NOMO-1 treated with dmso at 0.1 percent for 144 hours (cell line): ENCODE measurements around the gene CRACR2B.

Experiments
- DNase-seq: peaks from one replicate; lab custom pipeline; 2025; ENCODE audit not compliant: unreplicated experiment; lab: John Stamatoyannopoulos, UW

Gene CRACR2B

DNA sequence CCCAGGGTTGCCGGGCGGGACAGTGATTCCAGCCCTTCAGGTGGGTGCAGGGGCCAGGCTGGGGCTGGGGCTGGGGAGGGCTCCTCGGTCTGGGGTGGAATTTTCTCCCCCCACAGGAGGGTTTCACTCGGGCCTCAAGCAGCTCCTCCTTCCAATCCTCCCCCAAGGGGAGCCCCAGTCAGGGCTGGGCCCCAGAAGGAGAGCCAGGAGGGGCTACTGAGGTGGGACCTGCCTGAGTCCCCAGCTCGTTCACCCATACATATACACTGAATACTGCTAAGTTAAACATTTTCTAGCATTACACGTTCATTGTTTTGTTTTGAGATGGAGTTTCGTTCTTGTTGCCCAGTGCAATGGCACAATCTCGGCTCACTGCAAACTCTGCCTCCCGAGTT is 1.5 kb upstream of the CRACR2B start:
- DNase-seq = no peak

DNA sequence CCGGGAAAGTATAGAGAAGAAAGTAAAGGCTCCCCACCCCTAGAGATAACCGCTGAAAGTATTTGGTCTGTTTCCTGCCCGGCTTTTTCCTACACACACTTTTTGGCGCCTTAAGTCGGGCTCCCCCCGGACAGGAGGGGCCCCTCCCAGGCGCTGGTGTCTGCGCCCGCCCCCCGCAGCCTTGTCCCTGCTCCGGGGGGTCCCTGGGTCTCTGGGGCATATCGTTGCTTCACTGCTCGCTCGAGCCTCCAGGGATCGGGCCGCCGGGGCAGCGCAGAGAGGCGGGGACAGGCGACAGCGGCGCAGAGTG is 928 bp upstream of the CRACR2B start:
- DNase-seq = no peak

DNA sequence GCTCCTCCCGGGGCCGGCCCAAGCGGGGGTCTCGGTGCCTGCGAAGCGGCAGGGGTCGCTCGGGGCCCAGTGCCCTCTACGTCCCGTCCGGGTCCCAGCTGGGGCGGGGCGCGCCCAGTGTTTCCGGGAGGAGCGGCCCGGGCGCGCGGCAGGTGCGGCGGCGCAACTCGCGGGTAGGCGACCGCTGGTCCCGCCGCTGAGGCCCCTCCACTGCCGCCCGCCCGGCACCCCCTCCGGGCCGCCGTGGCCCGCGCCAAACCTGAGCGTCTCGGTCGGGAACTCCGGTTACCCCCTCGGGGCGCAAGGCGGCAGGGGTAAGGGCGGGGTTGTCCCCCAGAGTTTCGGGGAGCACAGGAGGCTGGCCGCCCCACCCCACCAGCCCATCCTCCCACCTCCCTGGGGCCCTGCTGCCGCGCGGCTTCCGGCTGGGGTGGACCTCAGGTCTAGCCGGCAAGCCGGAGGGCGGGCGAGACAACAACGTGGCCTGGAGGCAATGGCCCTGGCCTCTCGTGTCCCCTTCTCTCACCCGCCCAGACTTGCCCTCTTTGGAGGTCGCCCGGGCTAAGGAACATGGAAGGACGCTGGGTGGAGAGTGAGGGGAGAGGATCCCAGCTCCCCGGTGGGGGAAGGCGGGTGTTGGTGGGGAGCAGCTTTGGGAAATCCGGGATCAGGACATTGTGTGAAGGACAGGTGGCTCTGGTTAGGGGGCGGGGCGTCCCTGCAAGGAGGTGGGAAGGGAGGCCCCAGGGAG is 398 bp upstream of the CRACR2B start:
- no peak for DNase-seq

DNA sequence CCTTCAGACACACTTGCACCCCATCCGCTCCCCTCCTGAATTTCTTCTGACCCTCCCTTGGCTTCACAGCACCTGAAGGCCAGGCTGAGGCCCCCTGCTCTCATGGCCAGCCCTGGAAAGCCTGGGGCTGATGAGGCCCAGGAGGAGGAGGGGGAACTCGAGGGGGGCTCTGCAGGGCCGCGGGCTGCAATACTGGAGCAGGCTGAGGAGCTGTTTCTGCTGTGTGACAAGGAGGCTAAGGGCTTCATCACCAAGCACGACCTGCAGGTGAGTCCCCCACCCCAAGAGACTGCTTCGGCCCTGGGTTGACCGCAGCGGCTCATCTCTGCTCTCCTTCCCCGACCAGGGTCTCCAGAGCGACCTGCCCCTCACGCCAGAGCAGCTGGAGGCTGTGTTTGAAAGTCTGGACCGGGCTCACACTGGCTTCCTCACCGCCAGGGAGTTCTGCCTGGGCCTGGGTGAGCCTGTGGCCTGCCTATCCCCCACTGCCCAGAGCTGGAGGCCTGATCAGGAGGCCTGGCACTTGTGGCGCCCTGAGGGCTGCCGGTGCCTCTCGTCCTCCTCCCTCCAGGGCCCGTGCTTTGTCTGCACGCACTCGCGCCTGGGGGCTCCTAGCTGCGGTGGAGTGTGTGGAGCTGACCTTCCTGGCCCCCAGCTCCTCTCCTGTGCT is 922 bp downstream of the CRACR2B start:
- DNase-seq = no peak

DNA sequence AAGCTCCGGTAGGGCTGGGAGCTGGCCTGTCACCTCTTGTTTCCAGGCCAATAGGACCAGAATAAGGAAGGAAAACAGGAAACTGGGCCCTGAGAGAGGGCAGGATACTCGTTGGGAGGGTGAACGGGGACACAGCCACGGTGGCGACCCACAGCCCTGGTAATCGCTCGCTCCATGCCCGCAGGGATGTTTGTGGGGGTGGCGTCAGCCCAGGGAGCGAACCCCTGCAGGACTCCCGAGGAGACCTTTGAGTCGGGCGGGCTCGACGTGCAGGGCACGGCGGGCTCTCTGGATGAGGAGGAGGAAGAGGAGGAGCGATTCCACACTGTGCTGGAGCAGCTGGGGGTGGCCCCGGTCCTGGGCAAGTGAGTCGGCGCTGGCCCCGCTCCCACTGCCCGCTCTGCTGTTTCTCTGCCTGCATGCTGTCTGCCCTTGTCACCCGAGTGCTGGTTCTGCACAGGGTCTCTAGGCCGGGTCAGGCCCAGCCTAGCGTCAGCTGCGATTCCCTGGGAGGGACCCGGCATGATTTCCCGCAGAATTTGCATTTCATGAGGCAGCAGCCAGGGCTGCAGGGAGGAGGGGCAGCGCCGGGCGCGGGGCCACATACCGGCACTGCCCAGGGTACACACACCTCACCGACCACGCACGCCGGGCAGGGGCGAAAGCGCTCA is 1.6 kb downstream of the CRACR2B start:
- no peak for DNase-seq

DNA sequence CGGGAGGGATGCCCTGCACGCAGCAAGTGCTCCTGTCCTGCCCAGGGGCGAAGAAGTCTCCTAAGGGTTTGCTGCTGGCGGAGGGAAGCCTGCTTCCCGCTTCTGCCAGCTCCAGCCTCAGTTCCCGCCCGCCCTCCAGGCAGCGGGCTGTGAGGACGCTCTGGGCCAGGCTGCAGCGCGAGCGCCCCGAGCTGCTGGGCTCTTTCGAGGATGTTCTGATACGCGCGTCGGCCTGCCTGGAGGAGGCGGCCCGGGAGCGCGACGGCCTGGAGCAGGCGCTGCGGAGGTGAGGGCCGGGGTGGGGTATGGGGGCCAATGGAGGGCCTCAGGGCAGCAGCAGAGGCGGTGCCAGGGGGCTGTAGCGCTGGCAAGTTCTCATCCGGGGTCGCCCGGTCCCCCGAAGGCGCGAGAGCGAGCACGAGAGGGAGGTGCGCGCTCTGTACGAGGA is 2.2 kb downstream of the CRACR2B start:
- DNase-seq = no peak

DNA sequence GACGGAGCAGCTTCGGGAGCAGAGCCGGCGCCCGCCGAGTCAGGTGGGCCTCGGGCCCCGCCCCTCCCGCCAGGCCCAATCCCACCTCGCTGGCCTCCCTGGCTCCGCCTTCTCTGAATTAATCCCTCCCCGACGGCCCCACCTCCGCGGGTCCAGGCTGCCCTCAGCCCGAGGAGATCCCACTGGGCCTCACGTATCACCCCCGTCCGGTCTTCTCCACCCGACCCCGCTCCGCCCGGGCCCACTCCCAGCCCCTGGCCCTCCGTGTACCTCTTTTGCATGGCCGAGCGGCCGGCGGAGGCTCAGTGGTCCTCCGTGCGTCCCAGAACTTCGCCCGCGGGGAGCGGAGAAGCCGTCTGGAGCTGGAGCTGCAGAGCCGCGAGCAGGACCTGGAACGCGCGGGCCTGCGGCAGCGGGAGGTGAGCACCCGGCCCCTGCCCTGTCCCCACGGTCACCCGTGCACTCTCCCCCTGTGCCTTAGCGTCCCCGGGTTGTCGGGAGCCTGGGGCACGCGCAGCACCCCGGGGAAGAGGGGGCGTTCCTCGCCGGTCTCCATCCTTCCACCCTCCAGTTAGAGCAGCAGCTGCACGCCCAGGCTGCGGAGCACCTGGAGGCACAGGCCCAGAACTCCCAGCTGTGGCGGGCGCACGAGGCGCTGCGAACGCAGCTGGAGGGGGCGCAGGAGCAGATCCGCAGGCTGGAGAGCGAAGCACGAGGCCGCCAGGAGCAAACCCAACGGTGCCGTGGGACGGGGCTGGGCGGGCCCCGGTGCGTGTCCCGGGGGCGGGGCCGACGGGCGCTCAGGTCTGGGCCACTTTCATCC is 2.8 kb downstream of the CRACR2B start:
- peak; percentile 46 for DNase-seq

DNA sequence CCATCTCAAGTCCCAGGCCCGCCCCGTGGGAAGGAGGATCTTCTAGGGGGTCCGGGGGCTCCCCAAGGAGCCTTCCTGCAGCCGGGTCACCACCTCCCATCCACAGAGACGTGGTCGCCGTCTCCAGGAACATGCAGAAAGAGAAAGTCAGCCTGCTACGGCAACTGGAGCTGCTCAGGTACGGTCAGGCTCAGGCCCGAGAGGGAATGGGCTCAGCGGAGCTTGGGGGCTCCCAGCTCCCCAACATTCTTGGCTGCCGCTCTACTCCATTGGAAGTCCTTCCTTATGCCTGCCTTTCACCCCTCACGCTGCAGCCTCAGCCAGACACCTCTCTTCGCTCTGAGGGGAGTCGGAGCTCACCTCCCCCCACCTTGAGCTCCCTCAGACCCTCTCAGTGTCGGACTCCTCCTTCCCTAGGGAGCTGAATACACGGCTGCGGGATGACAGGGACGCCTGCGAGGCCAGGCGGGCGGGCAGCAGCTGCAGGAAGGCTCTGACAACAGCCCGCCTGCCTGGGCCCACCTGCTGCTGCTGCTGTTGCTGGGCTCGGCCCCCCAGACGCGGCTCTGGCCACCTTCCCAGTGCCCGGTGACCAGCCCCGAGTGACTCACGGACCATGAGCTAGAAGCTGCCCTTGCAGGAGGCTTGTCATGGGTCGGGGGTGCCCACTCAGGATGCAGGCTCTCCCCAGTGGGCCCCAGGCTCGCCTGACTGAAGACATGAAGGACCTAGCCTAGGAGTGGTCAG is 3.6 kb downstream of the CRACR2B start:
- no peak for DNase-seq

DNA sequence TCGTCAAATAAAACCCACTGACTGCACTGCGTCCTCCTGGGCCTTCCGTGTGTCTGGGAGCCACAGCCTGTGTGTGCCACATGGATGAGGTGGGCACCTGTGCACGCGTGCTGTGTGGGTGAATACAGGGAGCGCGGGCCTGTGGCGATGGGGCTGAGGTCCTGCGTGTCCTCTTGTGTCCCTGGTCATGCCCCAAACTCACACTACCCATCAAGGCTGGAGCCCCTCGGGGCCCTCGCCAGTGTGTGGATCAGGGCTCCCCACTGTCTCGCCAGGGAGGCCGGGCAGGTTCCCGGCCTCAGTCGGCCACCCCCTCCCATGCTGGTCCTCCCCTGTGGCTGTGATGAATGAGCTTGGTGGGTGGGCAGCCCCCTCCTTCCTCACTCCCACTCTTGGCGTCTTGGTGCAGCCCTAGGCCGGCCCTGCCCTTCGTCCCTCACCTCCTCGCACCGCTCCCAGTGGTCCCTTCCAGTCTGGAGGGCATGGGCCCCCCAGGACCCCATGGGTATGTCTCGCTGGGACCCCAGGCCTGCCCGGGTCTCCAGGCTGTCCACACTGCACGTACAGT is 4.3 kb downstream of the CRACR2B start:
- no peak for DNase-seq

DNA sequence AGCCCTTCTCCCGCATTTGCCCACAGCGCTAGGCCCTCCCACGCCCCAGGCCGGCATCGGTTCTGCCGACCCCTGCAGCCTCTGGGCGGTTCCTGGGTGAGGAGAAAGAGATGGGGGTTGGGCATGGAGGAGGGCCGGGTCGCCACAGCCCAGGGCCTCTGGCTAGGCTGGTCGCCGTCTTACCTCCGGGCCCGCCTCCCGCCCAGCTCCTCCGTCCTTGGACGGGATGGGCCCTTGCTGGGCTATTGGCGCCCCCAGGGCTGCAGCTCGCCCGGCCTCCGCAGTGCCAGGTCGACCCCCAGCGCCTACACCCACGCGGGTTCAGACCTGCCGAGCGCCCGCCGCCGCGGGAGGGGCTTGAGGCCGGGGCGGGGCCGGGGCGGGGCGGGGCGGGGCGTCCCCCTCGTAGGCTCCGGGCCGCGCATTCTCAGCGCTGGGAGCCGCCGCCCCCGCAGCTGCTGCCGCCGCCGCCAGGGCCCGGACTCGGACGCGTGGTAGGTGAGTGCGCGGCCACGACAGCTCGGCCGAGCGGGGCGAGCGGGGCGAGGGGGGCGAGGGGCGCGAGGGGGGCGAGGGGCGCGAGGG is 4.9 kb downstream of the CRACR2B start, which contains the start of gene CD151:
TSS of gene CD151 (plus strand) at position 424 of the 585 bp plus-strand sequence. CDS start 3,118 bp downstream, outside the sequence.
- DNase-seq = peak; percentile 26

DNA sequence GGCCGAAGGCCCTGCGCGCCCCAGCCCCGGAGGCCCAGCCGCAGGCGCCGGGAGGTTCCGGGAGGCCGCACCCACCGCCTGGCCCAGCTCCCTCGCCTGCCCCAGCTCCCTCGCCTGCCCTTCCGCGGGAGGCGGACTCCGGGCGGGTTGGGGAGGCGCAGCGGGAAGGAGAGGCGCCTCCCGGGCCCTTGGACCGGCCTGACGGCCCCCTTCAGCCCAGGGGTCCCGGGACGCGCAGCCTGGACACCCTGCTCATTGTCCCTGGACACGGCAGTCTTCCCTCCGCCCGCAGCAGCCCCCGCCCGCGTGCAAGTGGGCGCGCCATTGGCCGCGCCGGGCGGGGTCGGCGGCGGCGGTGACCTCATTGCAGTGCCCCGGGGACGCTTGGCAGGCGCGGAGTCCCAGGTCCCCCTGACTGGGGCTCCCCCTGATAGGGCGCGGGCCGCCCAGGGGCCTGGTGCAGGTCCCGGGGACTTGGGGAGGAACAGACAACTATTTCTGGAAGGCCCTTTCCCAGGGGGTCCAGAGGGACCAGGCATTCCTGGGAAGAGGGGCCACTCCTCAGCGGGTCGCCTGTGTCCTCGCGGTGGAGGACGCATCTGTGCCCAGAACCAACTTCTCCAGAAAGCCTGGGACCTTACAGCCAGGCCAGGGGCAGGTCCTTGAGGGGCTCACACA is 5.5 kb downstream of the CRACR2B start:
- DNase-seq = no peak

DNA sequence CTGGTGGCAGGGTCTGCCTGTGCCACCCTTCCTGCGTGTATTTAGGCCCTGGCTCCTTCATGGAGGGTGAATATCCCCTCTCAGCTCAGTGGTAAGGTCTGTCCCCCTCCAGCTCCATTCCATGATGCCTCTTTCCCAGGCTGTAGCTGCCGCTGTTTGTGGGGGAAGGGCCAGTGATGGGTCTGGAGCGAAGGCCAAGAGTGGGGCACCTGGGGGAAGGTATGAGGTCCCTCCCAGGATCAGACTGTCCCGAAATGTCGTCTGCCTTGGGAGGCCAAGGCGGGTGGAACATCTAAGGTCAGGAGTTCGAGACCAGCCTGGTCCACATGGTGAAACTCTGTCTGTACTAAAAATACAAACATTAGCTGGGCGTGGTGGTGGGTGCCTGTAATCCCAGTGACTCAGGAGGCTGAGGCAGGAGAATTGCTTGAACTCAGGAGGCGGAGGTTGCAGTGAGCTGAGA is 6.2 kb downstream of the CRACR2B start:
- no peak for DNase-seq

DNA sequence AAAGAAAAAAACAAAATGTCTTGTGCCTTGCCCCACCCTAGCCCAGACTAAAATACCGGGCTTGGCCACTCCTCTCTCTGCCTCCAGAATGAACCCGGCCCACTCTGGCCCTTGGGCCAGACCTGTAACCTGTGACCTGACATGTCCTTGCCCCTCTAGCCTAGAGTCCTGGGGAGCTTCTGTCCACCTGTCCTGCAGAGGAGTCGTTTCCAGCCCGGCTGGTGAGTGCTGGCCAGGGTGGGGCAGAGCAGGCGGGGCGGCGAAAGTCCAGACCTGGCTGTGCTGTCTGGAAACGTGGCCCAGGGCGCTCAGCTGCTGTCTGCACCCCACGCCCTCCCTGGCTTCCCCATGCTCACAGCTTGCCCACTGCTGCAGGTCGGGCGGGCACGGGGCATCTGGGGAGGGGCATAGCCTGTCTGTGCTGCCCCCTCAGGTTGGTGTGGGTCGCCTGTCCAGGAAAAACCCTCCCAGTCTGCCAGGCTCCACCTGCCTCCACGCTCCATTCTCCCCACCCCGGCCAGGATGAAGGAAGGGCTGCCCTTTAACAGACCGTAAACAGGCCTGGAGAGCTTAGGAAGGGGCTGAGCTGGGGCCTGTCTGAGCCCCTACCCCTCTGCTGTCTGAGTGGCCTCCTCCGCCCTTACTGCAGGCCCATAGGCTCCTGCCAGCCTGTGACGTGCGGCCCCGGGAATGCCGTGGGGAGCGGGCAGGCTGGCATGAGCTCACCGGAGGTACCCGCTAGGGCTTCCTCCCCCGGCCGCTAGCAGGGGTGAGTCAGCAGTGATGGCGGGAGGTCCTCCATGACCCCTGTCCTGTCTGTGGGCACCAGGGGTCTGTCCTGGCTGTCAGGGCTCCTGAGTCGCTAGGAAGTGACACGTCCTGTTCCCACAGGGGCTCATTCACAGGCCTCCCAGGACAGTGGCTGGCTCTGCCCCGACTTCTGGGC is 6.9 kb downstream of the CRACR2B start:
- no peak for DNase-seq

DNA sequence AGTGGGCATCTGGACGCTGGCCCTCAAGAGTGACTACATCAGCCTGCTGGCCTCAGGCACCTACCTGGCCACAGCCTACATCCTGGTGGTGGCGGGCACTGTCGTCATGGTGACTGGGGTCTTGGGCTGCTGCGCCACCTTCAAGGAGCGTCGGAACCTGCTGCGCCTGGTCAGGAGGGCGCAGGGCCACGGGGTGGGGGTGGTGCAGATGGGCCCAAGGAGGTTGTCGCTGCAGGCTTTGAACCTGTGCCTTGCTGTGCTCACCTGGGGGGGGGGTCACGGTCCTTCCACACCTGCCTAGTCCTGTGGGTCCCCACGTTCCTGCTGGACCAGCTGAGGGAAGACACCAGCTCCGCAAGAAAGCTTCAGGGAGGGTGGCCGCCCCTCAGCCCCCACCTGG is 8.6 kb downstream of the CRACR2B start:
- DNase-seq = no peak

DNA sequence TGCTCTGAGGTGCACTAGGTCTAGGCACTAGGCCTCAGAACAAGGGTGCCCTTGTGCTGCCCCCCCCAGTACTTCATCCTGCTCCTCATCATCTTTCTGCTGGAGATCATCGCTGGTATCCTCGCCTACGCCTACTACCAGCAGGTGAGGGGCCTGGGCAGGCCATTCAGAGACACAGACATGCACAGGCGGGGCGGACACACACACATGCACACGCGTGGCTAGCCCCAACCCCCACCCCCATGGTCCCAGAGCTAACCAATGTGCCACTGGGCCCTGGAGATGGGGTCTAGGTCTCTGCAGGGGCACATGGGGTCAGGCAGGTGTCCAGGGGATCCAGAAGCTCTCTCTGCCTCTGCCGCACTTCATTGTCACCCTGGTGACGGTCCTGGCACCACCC is 9.0 kb downstream of the CRACR2B start:
- DNase-seq = no peak

DNA sequence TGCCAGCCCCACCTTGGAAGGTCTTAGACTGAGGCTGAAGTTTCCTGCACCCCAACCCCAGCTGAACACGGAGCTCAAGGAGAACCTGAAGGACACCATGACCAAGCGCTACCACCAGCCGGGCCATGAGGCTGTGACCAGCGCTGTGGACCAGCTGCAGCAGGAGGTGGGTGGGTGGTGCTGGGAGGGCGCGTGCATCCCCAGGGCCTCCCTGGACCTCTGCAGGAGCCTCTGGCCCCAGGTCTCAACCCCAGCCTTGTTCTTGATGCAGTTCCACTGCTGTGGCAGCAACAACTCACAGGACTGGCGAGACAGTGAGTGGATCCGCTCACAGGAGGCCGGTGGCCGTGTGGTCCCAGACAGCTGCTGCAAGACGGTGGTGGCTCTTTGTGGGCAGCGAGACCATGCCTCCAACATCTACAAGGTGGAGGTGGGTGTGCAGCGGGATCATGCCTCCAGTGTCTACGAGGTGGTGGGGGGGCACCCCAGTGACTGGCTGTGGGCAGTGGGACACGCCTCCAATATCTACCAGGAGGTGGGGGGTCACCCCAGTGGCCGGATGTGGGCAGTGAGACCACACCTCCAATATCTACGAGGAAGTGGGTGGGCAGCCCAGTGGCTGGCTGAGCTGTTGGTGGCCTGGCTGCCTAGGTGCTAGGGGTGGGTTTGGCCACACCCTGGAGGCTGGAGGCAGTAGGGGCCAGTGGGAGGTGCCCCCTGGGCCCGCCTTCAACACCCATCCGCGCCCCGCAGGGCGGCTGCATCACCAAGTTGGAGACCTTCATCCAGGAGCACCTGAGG is 9.7 kb downstream of the CRACR2B start:
- DNase-seq = no peak

DNA sequence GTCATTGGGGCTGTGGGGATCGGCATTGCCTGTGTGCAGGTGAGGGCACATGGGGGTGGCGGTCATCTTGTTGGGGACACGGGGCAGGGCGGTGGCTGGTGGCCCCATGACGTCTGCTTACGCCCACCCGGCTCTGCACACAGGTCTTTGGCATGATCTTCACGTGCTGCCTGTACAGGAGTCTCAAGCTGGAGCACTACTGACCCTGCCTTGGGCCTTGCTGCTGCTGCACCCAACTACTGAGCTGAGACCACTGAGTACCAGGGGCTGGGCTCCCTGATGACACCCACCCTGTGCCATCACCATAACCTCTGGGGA is 10.2 kb downstream of the CRACR2B start:
- no peak for DNase-seq
